ENCODE data around the gene CEP128.

DNA sequence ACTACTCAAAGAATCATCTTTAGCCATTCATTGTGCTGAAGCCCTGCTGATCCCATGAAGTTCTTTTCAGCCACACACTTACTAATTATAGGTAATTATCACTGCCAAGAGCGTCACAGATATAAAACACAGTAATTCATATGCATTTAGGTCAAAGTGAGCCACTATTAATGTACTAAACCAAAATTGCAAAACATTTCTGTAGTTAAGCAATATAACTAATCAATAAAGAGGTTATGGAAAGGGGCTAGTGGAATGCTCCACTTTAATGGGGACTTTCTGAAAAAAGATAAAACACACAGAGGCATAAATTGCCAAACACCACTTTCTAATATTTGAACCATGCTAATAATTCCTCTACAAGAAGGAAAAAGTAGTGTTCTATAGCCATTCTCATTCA is 6.8 kb upstream of the CEP128 start:
- TF ChIP-seq GATA3 (IDR thresholded peaks at IDR 0.05; ENCODE audit: low read depth, low read length), result no peak
- no peak for TF ChIP-seq GATA2 (IDR thresholded peaks at IDR 0.05; ENCODE audit: low read depth, low read length)

All from SH-SY5Y (cell line).